ENCODE measurements around the gene NUMB.

DNA sequence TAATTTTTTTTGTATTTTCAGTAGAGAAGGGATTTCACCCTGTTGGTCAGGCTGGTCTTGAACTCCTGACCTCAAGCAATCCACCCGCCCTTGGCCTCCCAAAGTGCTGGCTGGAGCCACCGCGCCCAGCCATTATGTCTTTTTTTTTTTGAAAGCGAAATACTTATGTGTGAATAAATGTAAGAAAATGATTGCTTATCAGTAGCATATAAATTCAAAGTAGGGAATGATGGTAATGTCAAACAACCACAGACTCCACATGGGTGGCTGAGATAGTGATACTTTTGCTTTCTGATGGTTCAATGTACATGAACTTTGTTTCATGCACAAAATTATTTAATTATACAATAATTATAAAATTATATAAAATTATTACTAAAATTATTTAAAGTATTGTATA is 145.2 kb downstream of the NUMB start:
- TF ChIP-seq CTCF (IDR thresholded peaks at IDR 0.05) (no peak), POLR2AphosphoS5 (IDR thresholded peaks at IDR 0.05) (no peak), EP300 (IDR thresholded peaks at IDR 0.05) (no peak), POLR2A (IDR thresholded peaks at IDR 0.05) (no peak)

Data from suprapubic skin (tissue), 4 donors.